Endothelial cell (in vitro differentiated cells): ENCODE results near the gene ACVRL1. TPM values are rescaled to one million over a fixed set of nuclear protein-coding genes. Genes with fewer than 3 reads are reported as not detected.
A peak's percentile ranks its signal among the peaks of the same experiment; 100 is the strongest.

Experiments used
- DNase-seq: peaks from one replicate; pipeline ENCODE4 v3.0.0; 2021; ENCODE audit warnings: low spot score
- H3K27ac Mint-ChIP-seq: one replicate; pipeline ENCODE4 v1.8.0; 2021; ENCODE audit warnings: mixed read lengths, inconsistent platforms; ENCODE audit not compliant: unreplicated experiment
- H3K27me3 Mint-ChIP-seq: one replicate; pipeline ENCODE4 v1.8.0; 2021; ENCODE audit warnings: mild to moderate bottlenecking, moderate library complexity, mixed read lengths, inconsistent platforms; ENCODE audit not compliant: unreplicated experiment
- H3K36me3 Mint-ChIP-seq: one replicate; pipeline ENCODE4 v1.8.0; 2021; ENCODE audit warnings: mild to moderate bottlenecking, low read depth, mixed read lengths, inconsistent platforms; ENCODE audit not compliant: unreplicated experiment
- H3K4me1 Mint-ChIP-seq: one replicate; pipeline ENCODE4 v1.8.0; 2021; ENCODE audit warnings: mild to moderate bottlenecking, mixed read lengths, inconsistent platforms; ENCODE audit not compliant: unreplicated experiment
- H3K4me3 Mint-ChIP-seq: one replicate; pipeline ENCODE4 v1.8.0; 2021; ENCODE audit warnings: mild to moderate bottlenecking, mixed read lengths, inconsistent platforms; ENCODE audit not compliant: unreplicated experiment
- H3K9me3 Mint-ChIP-seq: one replicate; pipeline ENCODE4 v1.8.0; 2021; ENCODE audit warnings: mixed read lengths, inconsistent platforms; ENCODE audit not compliant: unreplicated experiment
- CTCF ChIP-seq: fragments of 200-600 bp; sonication (generic); IDR thresholded peaks from one replicate; pipeline ENCODE4 v1.5.0; 2021; ENCODE audit warnings: antibody characterized with exemption; ENCODE audit not compliant: unreplicated experiment
- total RNA-seq: library from RNA; stranded (reverse); fragmentation: NEBNext Ultra II Directional; extraction: Animal tissue kit (Norgen Biotek cat#: 25700); gene quantifications from one replicate; pipeline ENCODE4 v1.2.1, GENCODE V29; 2021; ENCODE audit not compliant: unreplicated experiment

ACVRL1 gene
- total RNA-seq, 1 donor from 2014 or later: 395 TPM

- TF ChIP-seq CTCF: no peak
- peak; percentile 70 for DNase-seq
- H3K36me3 Mint-ChIP-seq: no peaks in the 10 kb centered on the region
- H3K4me1 Mint-ChIP-seq: peaks cover 17% of the 10 kb centered on the region
- peak overlapping the region; percentile 81 for H3K4me3 Mint-ChIP-seq
- no peak overlapping the region for H3K27ac Mint-ChIP-seq
- H3K9me3 Mint-ChIP-seq: no peaks in the 10 kb centered on the region
- H3K27me3 Mint-ChIP-seq: peaks cover 8% of the 10 kb centered on the region
These were observed 43.1 kb upstream of the ACVRL1 start for GRCh38 chr12:51863933-51864832.

GRCh38 chr12:51864833-51865670, 42.3 kb upstream of the ACVRL1 start:
- Mint-ChIP-seq H3K36me3 (no peaks in the 10 kb centered on the region), H3K9me3 (no peaks in the 10 kb centered on the region), H3K27ac (no peak overlapping the region), H3K27me3 (peaks cover 8% of the 10 kb centered on the region), H3K4me1 (peaks cover 23% of the 10 kb centered on the region), H3K4me3 (peak overlapping the region; percentile 81)
- TF ChIP-seq CTCF: no peak
- no peak for DNase-seq

GRCh38 chr12:51865757-51866270, 41.5 kb upstream of the ACVRL1 start:
- no peak overlapping the region for H3K4me3 Mint-ChIP-seq
- H3K4me1 Mint-ChIP-seq: peaks cover 27% of the 10 kb centered on the region
- peaks cover 8% of the 10 kb centered on the region for H3K27me3 Mint-ChIP-seq
- no peak overlapping the region for H3K27ac Mint-ChIP-seq
- DNase-seq: no peak
- H3K36me3 Mint-ChIP-seq: no peaks in the 10 kb centered on the region
- TF ChIP-seq CTCF: no peak
- no peaks in the 10 kb centered on the region for H3K9me3 Mint-ChIP-seq

GRCh38 chr12:51866324-51866723, 41.0 kb upstream of the ACVRL1 start:
- H3K27me3 Mint-ChIP-seq: peaks cover 9% of the 10 kb centered on the region
- peaks cover 27% of the 10 kb centered on the region for H3K4me1 Mint-ChIP-seq

More at GRCh38 chr12:51866324-51866723, 41.0 kb upstream of the ACVRL1 start:
- TF ChIP-seq CTCF: no peak
- Mint-ChIP-seq H3K9me3 (no peaks in the 10 kb centered on the region), H3K36me3 (no peaks in the 10 kb centered on the region), H3K4me3 (no peak overlapping the region), H3K27ac (no peak overlapping the region)
- DNase-seq: no peak
